Activated naive CD4-positive, alpha-beta T cell treated with anti-CD3 and anti-CD28 coated beads, Interleukin-2, amount 50 U/mL, for 16 hours (primary cell): ENCODE measurements around the gene TUBGCP6.

Experiments used
- DNase-seq: peaks from one replicate; pipeline ENCODE4 v3.0.0-alpha.2; 2020

Gene TUBGCP6

DNA sequence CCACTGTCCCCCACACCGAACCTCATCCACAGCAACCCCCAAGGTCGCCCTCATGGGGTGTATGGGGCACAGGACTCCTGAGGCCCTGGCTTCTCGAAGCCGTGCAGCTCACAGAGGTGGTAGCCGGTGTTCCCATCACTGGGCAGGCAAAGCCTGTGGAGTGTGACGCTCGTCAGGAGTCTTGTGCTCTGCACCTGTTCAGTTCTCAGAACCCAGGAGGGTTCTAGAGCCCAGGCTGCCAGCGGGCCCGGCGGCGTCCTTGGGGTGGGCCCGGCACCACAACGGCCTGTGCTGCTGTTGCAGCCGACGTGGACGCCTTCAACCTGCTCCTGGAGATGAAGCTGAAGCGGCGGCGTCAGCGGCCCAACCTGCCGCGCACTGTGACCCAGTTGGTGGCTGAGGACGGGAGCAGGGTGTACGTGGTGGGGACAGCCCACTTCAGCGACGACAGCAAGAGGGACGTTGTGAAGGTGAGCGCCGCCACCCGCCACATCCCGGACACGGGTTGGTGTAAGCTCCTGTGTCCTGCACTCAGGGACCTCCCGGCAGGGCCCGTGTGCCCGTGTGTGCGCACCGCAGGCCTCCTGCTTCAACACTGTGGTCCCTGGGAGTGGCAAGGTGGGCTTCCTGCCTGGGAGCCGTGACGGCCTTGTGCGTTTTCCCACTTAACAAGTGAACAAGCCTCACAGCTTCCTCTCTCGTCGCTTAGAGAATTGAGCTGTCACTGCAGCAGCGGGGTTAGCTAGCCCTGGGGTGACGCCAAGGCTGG lies 50.6 kb downstream of the TUBGCP6 start:
- no peak for DNase-seq

- no peak for DNase-seq
Measured at GRCh38 chr22:50193621-50194020, 51.2 kb downstream of the TUBGCP6 start.

DNA sequence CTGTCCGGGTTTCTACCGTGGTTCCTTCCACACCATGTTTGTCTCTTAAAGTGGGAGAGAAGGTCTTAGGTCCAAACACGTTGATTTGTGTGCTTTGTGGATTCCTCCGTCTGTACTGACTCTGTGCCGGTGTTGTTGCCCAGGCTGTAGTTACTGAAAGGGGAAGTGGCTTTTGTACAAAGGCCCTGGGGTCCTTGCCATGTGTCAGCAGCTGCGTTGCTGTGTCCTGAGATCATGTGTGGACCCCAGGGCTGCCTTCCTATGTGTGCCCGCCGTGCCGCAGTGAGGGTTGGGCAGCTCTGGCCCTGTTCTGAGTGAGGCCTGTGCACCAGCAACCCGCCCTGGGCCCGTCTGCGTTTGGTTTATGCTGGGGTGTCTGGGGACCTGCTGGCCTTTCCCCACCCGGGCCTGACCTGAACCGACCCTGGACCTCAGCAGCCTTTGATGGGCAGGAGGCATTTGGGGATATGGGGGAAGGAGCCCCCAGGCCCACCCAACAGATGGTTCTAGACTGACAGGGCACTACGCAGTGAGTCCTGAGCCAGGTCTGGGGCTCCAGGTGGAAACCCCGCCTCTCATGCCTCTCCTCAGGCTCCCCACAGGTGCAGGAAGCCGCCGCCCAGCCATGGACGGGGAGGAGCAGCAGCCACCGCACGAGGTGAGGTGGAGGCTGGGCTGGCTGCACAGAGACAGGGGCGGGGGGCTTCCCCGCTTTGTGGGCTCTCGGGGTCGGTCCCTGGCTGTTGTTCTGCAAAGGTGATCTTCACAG lies 52.2 kb downstream of the TUBGCP6 start:
- DNase-seq: peak; percentile 50

DNA sequence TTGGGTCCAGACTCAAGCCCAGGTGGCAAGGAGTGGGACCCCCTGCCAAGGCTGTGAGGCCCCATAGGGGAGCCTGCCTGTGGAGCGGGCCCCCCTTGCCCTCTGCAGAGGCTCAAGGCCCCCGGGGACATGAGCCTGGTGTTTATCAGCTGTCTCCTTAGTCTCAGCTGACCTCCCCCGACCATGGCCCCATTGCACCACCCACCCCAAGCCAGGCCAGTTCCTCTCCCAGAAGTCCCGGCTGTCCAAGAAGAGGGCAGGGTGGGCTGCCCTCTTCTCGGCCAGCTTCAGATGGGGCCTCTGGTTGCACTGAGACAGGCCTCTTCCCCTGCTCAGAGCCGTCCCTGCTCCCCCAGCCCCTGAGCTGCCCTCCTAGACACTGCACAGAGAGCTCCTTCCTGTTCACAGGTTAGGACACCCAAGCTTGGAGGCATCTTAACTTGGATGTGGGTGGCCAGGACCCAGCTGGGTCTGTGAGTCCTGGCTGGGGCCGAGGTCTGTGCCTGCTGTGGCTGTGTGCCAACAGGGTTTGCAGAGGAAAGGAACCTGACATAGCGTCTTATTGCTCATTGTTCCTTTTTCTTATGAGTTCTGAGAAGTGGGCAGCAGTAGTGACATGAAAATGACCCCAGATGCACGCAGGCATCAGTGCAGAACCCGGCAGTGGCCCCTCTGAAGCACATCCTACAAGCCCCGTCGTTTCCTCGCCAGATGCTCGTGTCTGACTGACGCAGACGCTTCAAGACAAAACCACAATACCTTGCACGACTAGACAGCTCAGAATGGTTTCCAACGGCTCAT lies 53.7 kb downstream of the TUBGCP6 start:
- DNase-seq: peak; percentile 69

DNA sequence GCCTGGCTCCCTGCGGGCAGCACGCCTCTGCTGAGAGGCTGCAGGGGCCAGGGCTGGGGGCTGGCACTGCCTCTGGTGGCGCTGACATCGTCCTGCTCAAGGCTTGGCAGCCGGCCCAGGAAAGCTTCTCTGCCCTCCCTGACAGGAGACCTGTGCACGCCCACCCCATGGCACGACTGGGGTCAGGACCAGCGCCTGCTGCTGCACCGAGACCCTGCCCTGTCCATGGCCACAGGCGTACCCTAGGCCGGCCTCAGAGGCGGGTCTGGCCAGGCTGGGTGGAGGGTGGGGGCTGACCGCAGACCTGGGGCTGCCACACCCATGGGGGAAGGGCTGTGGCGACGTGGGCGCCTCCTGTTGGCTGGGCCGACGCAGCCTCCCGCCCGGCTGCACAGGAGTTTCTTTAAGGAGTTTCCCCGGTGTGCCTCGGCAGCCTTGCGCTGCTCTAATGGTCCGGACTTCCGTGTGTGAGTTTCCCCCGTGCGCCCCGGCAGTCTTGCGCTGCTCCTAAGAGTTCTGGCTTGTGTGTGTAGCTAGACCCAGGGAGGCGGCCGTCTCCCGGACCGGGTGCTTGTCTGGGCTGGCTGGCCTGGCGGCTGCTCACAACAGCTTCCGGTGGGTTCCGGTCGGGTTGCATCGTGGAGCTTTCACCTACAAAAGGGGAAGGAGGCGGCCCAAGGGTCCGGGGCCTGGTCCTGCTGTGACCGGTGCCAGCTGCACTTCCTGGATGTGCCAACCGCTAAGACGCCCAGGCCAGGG lies 54.5 kb downstream of the TUBGCP6 start:
- peak; percentile 72 for DNase-seq

DNA sequence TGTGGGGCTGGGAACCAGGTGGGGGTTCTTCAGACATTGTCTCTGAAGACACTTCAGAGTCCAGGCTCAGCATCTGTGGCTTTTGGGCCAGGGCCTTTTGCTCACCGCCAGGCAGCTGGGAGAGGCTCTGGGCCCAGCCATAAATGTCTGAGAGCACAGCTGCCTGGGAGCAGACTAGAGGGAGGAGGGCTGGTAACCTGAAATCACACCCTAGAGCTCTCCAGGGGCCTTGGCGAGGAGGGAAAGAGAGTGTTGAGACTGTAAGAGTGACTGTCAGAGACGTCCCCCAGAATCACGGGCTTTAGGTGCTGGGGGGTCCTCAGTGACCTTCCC lies 55.0 kb downstream of the TUBGCP6 start:
- no peak for DNase-seq

DNA sequence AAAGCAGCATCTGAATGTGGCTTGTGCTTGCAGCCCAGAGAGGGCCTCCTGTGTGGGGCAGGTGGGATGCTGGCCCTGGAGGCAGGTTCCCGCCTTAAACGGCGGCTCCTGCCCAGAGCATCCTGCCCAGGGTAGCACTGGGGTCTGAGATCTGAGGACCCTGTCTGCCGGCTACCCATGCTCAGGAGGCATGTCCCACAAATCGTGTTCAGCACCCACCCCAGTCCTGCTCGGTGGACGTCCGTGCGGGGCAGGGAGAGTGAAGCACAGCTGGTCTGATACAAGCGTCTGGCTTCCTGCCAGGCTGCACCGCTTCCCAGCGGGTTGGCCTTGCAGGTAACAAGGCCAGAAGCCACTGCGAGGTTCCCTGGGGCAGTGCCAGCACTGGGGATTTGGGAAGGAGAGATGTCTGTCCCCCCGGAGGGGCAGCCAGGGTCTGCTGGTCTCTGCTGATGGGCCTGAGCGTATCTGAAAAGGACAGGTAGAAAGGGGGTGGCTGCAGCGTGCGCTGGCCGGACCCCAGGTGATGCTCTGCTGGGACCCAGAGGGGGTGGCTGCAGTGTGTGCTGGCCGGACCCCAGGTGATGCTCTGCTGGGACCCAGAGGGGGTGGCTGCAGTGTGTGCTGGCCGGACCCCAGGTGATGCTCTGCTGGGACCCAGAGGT lies 55.5 kb downstream of the TUBGCP6 start:
- DNase-seq: no peak

DNA sequence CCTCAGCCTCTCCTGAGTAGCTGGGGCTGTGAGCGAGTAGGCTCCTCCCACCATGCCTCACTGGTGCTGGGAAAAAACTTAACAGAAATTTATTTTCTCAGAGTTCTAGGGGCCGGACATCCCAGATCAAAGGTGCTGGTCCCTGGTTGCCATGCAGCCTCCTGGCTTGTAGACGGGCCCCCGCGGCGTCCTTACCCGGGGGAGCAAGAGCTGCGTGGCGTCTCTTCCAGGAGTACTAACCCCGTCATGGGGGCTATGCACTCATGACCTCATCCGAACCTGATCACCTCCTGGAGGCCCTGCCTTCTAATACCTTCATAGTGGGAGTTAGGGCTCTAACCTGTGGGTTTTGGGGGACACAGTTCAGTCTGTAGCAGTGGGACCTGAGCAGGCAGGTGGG lies 56.5 kb downstream of the TUBGCP6 start:
- DNase-seq: no peak

- no peak for DNase-seq
Measured at GRCh38 chr22:50186761-50187523, 57.9 kb downstream of the TUBGCP6 start.

- DNase-seq: no peak
Measured at GRCh38 chr22:50186181-50186714, 58.6 kb downstream of the TUBGCP6 start.

DNA sequence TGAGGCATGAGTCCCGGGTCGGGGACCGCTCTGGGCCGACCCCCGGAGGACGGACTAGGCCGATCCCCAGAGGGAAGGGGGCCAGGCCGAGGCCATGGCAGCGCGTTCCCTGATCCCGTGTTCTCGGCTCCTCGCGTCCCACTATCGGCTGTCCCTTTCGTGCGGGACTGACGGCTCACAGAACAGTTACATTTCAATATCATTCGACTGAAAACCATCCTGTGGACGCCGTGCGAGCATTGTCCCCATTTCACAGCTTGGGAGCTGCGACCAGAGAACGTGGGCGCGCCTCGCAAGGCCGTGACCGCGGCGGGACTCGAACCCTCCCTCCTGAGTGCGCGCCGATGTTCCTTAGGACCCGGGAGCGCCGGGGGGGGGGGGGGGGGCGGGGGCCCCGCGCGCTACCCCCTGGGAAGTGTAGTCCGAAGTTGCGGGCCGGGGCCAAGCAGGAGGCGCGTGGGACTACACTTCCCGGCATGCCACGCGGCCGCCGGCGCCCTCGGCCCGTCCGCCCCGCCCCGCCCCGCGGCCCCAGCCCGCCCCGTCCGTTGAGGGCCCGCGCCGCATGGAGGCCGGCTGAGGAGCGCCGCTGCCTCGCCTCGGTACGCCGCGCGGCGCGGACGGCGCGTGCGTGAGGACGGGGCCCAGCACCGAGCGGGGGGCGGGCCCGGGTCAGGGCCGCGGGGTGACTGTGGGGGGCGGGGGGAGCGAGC lies 59.3 kb downstream of the TUBGCP6 start, which contains the start of gene TRABD:
TRABD (plus strand) TSS at position 539 of the 713 bp plus-strand sequence. CDS start 7,148 bp downstream, outside the sequence.
- DNase-seq: peak; percentile 90

- DNase-seq: no peak
Measured at GRCh38 chr22:50184902-50185374, 59.9 kb downstream of the TUBGCP6 start.

DNA sequence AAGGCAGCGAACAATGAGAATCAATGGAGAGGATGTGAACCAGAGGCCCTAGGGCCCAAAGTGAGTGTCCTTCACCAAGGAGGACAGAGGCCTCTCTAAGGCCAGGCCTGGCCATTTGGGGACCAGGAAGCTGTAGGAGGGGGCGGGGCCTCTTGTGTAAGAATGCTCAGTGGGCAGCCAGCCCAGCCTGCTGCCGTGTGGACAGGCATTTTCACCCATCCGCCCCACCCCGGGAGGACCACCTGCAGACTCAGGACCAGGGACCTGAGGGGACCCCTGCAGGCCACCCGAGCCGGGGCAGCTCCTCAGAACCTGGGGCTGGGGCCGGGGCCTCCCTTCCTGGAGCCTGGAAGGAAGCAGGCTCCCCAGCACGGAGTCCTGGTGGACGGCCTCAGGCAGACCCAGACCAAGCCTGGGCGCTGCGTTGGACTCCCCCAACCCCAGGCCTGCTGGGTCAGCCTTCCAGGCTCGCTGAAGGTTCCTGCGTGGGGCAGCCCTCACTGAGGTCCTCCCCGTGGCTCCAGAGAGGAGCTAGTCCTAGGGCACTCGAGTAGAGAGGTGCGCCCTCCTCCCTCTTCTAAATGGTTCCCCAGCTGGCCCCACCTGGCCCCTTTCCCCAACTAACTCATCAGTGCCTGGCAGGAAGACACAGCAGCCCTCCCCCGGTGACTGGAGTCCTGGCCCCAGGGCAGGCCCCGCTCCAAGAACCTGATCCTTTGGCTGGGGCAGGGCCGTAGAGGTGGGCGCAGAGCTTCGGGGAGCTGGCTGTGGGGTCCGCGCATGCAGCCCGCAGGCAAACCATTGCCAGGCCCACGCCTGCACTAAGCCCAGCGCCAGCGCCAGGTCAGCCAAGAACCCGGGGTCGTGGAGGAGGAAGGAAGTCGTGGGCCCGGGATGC lies 60.6 kb downstream of the TUBGCP6 start:
- no peak for DNase-seq

- DNase-seq: no peak
Measured at GRCh38 chr22:50183141-50183971, 61.5 kb downstream of the TUBGCP6 start.

DNA sequence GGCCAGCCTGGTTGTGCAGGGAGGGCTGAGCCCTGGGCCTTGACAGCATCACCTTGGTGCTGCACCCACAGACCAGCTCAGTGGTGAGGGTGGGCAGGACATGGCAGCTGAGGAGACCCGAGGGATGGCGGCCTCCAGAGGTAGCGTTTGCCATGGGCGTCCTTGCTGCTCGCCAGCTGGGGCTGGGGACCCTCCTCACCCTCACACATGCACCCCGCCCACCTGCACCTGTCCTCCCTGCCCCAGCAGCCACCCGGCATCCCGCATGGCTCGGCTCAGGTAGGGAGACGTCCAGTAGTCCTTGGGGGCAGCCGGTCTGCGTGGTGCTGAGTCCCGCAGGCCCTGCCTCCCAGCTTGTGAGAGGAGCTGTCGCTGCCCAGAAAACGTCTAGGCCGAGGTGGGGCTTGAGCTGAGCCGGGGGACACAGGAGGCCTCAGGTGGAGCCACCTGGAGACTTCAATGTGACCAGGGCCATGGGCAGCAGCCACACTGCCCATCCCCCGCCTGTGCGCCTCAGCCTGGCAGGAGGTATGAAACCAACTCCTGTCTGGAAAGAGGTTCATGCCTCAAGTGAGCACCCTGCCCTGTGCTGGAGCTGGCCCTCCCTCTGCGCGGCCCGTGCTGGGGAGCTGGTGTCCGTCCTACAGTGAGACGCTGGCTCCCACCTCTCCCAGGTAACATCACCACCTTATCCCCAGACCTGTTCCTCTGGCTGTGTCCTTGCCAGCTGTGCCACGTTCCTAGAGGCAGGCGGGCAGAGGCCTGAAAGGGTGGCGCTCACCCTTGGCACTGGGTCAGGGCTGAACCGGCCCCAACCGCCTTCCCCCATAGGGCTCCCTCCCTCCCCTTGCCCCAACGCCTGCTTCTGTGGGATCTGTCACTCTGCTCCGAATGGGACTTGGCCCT lies 62.4 kb downstream of the TUBGCP6 start:
- DNase-seq: no peak

GRCh38 chr22:50180727-50181521 lies 63.9 kb downstream of the TUBGCP6 start:
- no peak for DNase-seq
